SK-N-SH (cell line): ENCODE results near the gene PEG3.

Source experiments
- CTCF ChIP-seq: fragments of 200-600 bp; sonication (generic); IDR thresholded peaks from 2 replicates; pipeline ENCODE4 v1.6.1; 2017; ENCODE audit warnings: antibody characterized with exemption, mild to moderate bottlenecking, moderate library complexity
- POLR2AphosphoS5 ChIP-seq: IDR thresholded peaks from 2 replicates; pipeline ENCODE4 v1.6.1; 2012; ENCODE audit warnings: low read depth, low read length
- TF ChIP-seq, protein P1 (sequence below): fragments of 150-350 bp; IDR thresholded peaks from 2 replicates; pipeline ENCODE4 v1.6.1; 2017; ENCODE audit warnings: antibody characterized with exemption, low read length, low read depth, borderline replicate concordance

- TF ChIP-seq POLR2AphosphoS5 (no peak), CTCF (no peak)
- TF ChIP-seq, protein P1, sequence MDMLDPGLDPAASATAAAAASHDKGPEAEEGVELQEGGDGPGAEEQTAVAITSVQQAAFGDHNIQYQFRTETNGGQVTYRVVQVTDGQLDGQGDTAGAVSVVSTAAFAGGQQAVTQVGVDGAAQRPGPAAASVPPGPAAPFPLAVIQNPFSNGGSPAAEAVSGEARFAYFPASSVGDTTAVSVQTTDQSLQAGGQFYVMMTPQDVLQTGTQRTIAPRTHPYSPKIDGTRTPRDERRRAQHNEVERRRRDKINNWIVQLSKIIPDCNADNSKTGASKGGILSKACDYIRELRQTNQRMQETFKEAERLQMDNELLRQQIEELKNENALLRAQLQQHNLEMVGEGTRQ, result no peak
Observed at GRCh38 chr19:56839652-56840450, 675 bp downstream of the PEG3 start.
